WERI-Rb-1 (cell line): ENCODE data around the gene GTF2H3.

Experiments
- DNase-seq: peaks from one replicate; pipeline ENCODE4 v3.0.0-alpha.2; 2020
- H3K27ac ChIP-seq: fragments of 250-450 bp; sonication (Bioruptor Pico); 2 replicates; pipeline ENCODE4 v1.5.1; 2020; ENCODE audit warnings: mild to moderate bottlenecking, moderate library complexity
- H3K27me3 ChIP-seq: fragments of 250-450 bp; sonication (Bioruptor Pico); 2 replicates; pipeline ENCODE4 v1.5.1; 2021; ENCODE audit warnings: mild to moderate bottlenecking, low read depth, moderate library complexity; ENCODE audit not compliant: insufficient read depth, severe bottlenecking
- H3K36me3 ChIP-seq: fragments of 250-450 bp; sonication (Bioruptor Pico); 2 replicates; pipeline ENCODE4 v1.5.1; 2020; ENCODE audit warnings: mild to moderate bottlenecking, moderate library complexity
- H3K4me3 ChIP-seq: 2 replicates; pipeline ENCODE4 v1.5.1; 2011; ENCODE audit warnings: low read depth, mild to moderate bottlenecking, control low read depth, low read length
- H3K9me3 ChIP-seq: fragments of 250-450 bp; sonication (Bioruptor Pico); 2 replicates; pipeline ENCODE4 v1.5.1; 2021; ENCODE audit warnings: mild to moderate bottlenecking, moderate library complexity; ENCODE audit not compliant: severe bottlenecking
- CTCF ChIP-seq: IDR thresholded peaks from 2 replicates; pipeline ENCODE4 v1.5.1; 2011; ENCODE audit warnings: low read depth, mild to moderate bottlenecking, control low read depth, inconsistent platforms, low read length

Gene GTF2H3

GRCh38 chr12:123690191-123690840 is 56.7 kb downstream of the GTF2H3 start:
- peaks cover 9% of the 10 kb centered on the region for H3K36me3 ChIP-seq
- no peak overlapping the region for H3K4me3 ChIP-seq
- no peak for TF ChIP-seq CTCF
- H3K27ac ChIP-seq: no peak overlapping the region
- DNase-seq: no peak
- no peaks in the 10 kb centered on the region for H3K27me3 ChIP-seq
- H3K9me3 ChIP-seq: no peaks in the 10 kb centered on the region

- Histone ChIP-seq H3K27ac (no peak overlapping the region), H3K36me3 (peaks cover 24% of the 10 kb centered on the region), H3K27me3 (no peaks in the 10 kb centered on the region), H3K4me3 (no peak overlapping the region), H3K9me3 (no peaks in the 10 kb centered on the region)
- no peak for DNase-seq
- TF ChIP-seq CTCF: no peak
Measured at GRCh38 chr12:123696207-123696606, 62.6 kb downstream of the GTF2H3 start.

GRCh38 chr12:123696646-123697045 is 63.0 kb downstream of the GTF2H3 start:
- DNase-seq: no peak
- H3K9me3 ChIP-seq: no peaks in the 10 kb centered on the region
- H3K4me3 ChIP-seq: no peak overlapping the region
- H3K27me3 ChIP-seq: no peaks in the 10 kb centered on the region
- no peak for TF ChIP-seq CTCF
- peaks cover 24% of the 10 kb centered on the region for H3K36me3 ChIP-seq
- H3K27ac ChIP-seq: no peak overlapping the region

- TF ChIP-seq CTCF: no peak
- Histone ChIP-seq H3K27ac (no peak overlapping the region), H3K27me3 (no peaks in the 10 kb centered on the region), H3K4me3 (no peak overlapping the region), H3K36me3 (peaks cover 11% of the 10 kb centered on the region; the same call in 1 of the 2 replicates), H3K9me3 (no peaks in the 10 kb centered on the region)
- no peak for DNase-seq
Measured at GRCh38 chr12:123705935-123706334, 72.3 kb downstream of the GTF2H3 start.

GRCh38 chr12:123707466-123707865 is 73.8 kb downstream of the GTF2H3 start:
- Histone ChIP-seq H3K27ac (no peak overlapping the region), H3K9me3 (no peaks in the 10 kb centered on the region), H3K27me3 (no peaks in the 10 kb centered on the region), H3K4me3 (no peak overlapping the region), H3K36me3 (peaks cover 12% of the 10 kb centered on the region; the same call in 1 of the 2 replicates)
- no peak for TF ChIP-seq CTCF
- no peak for DNase-seq
